ENCODE measurements around the gene NFIX. TPM values are rescaled to one million over a fixed set of nuclear protein-coding genes. Genes with fewer than 3 reads are reported as not detected.
A peak's percentile ranks its signal among the peaks of the same experiment; 100 is the strongest.

NFIX gene
- total RNA-seq, 4 donors from 2014 or later = 56.0 to 154 (median 79.4) TPM

DNA sequence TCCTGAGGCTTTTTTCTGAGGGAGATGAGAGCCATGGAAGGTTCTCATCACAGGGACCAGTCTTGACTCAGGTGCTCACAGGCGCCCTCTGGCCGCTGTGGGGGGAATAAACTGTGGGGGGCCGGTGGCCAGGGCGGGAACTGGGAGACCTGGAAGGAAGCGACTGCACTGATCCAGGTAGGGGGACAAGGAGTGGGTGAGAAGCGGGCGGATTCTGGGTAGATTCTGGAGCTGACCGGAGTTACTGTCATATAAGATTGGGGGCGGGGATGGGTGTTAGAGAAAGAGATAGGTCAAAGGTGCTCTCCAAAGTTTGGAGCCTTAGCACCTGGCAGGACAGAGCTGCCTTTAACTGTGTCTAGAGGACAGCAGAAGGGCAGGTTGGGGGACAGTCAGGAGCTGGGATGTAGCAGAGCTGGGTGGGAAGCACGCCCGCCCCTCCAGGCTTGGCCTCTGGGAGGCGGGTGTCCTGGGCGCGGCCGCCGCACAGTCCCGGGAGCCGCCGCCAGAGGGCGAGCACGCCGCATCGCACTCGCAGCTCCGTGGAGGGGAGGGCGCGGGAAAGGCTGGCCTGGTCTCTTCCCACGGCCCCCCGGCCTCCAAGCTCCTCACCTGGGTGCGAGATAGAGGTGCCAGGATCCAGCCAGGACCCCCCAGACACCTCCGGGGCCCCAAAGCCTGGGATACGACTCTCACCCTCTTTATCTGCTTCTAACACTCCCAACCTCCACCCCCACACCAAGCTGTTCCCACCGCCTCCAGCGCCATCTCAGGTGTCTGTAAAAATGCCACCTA, 30.1 kb upstream of the NFIX start:
- peak overlapping the region; percentile 65 to 80 (median 76) for H3K27ac ChIP-seq (replicated peaks in 1 of 4)
- peaks cover 3 to 23% (median 20%) of the 10 kb centered on the region in 4 donors for H3K4me1 ChIP-seq
- WGBS = 2% methylated on average over 31 of the region's 34 CpGs
- H3K27me3 ChIP-seq = no peaks in the 10 kb centered on the region
- DNase-seq (ENCODE audit: extremely low spot score) = no peak
- TF ChIP-seq POLR2AphosphoS5 (IDR thresholded peaks at IDR 0.05) = peak; percentile 49 to 58
- TF ChIP-seq POLR2A (IDR thresholded peaks at IDR 0.05; ENCODE audit: low read depth) = no peak
- peak; percentile 70 to 91 (median 89) for TF ChIP-seq CTCF (IDR thresholded peaks at IDR 0.05)
- TF ChIP-seq EP300 (IDR thresholded peaks at IDR 0.05) = no peak
- no peaks in the 10 kb centered on the region for H3K9me3 ChIP-seq
- H3K4me3 ChIP-seq = peak overlapping the region; percentile 56 to 61 (median 60)
- intact Hi-C loops (cut with DNase I) = loop anchor here (1.0 kb wide), 1 partner anchor 80 kb away; no protein-coding TSS in a partner anchor
- H3K36me3 ChIP-seq = no peaks in the 10 kb centered on the region

GRCh38 chr19:12965812-12966135, 29.5 kb upstream of the NFIX start:
- Histone ChIP-seq H3K4me1 (peaks cover 3 to 23% (median 20%) of the 10 kb centered on the region in 4 donors), H3K36me3 (no peaks in the 10 kb centered on the region), H3K9me3 (no peaks in the 10 kb centered on the region), H3K27me3 (no peaks in the 10 kb centered on the region), H3K27ac (replicated peaks in 1 of 4) (peak overlapping the region; percentile 65 to 80 (median 76)), H3K4me3 (peak overlapping the region; percentile 56 to 61 (median 60))
- 50% methylated on average over 8 of the region's 8 CpGs for WGBS
- intact Hi-C loops (cut with DNase I) = loop anchor here (1.0 kb wide), 1 partner anchor 80 kb away; no protein-coding TSS in a partner anchor
- DNase-seq (ENCODE audit: extremely low spot score) = no peak
- TF ChIP-seq CTCF (IDR thresholded peaks at IDR 0.05) (no peak), POLR2AphosphoS5 (IDR thresholded peaks at IDR 0.05) (no peak)

- TF ChIP-seq POLR2A (IDR thresholded peaks at IDR 0.05; ENCODE audit: low read depth) = no peak
- no peak for TF ChIP-seq EP300 (IDR thresholded peaks at IDR 0.05)
- TF ChIP-seq POLR2AphosphoS5 (IDR thresholded peaks at IDR 0.05) = no peak
- TF ChIP-seq CTCF (IDR thresholded peaks at IDR 0.05) = no peak
- Histone ChIP-seq H3K27ac (replicated peaks in 1 of 4) (no peak overlapping the region), H3K4me1 (peaks cover 3 to 23% (median 20%) of the 10 kb centered on the region in 4 donors), H3K36me3 (no peaks in the 10 kb centered on the region), H3K27me3 (no peaks in the 10 kb centered on the region), H3K9me3 (no peaks in the 10 kb centered on the region), H3K4me3 (no peak overlapping the region)
- intact Hi-C loops (cut with DNase I) = no loop called here
- WGBS = 94% methylated on average over 5 of the region's 5 CpGs
- no peak for DNase-seq (ENCODE audit: extremely low spot score)
These were observed 27.4 kb upstream of the NFIX start for GRCh38 chr19:12967907-12968306.

DNA sequence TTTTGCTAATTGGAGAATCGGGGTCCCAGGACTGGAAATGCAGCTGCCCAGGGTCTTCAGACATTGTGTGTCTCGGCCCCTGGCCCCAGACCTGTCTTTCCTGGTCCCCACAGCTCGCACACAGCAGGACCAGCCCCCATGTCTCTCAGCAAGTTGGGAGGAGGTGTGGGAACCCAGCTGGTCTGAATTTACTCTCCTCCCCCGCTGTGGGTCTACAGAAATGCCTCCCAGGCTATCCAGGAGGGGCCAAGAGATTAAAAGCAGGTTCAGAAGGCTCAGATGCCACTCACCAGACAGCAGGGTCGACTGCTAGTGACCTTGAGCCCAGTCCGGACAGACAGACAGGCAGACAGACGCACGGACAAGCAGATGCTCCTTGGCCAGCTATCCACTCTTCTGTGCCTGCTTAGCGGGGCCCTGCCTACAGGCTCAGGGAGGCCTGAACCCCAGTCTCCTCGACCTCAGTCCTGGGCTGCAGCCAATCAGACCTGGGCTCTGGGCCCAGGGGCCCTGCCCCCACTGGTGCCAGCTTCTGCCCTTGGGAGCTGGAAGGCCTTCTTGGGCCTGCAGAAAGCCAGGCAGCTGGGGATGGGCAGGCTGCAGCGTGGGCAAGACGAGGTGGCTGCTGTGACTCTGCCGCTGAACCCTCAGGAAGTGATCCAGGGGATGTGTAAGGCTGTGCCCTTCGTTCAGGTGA, 25.8 kb upstream of the NFIX start, which contains the start of gene DAND5:
Gene DAND5, plus strand, starts transcription at position 285 of the 697 bp plus-strand sequence. Its CDS starts 85 bp downstream, at position 370.
- Histone ChIP-seq H3K9me3 (no peaks in the 10 kb centered on the region), H3K27ac (replicated peaks in 1 of 4) (peak within 1 kb of the TSS; percentile 62 to 75 (median 68)), H3K27me3 (no peaks in the 10 kb centered on the region), H3K36me3 (no peaks in the 10 kb centered on the region), H3K4me3 (no peak within 1 kb of the TSS), H3K4me1 (peaks cover 3 to 23% (median 20%) of the 10 kb centered on the region in 4 donors)
- no peak for DNase-seq (ENCODE audit: extremely low spot score)
- intact Hi-C loops (cut with DNase I) = no loop called here
- TF ChIP-seq POLR2A (IDR thresholded peaks at IDR 0.05; ENCODE audit: low read depth) (no peak), CTCF (IDR thresholded peaks at IDR 0.05) (no peak), EP300 (IDR thresholded peaks at IDR 0.05) (no peak), POLR2AphosphoS5 (IDR thresholded peaks at IDR 0.05) (no peak)
- 55% methylated on average over 8 of the region's 14 CpGs for WGBS
